Measurements from ENCODE around the gene SMIM9. TPM values are rescaled to one million over a fixed set of nuclear protein-coding genes. Genes with fewer than 3 reads are reported as not detected.
A peak's percentile ranks its signal among the peaks of the same experiment; 100 is the strongest.

SMIM9 gene
- total and polyA plus RNA-seq, 8 donors = not detected

- no peaks in the 10 kb centered on the region for H3K36me3 ChIP-seq
- WGBS, 5 donors = 63 to 82% (median 77%) methylated on average over 2 of the region's 2 CpGs
- intact Hi-C loops (cut with DNase I; ENCODE audit: low total_unique reads) = no loop called here
- H3K27ac ChIP-seq = no peak overlapping the region
- no peaks in the 10 kb centered on the region for H3K4me1 ChIP-seq
- H3K27me3 ChIP-seq = no peaks in the 10 kb centered on the region
- peaks cover 0 to under 1% (median 0%) of the 10 kb centered on the region in 4 donors for H3K9me3 ChIP-seq
- H3K4me3 ChIP-seq = no peak overlapping the region
- TF ChIP-seq POLR2AphosphoS5 (IDR thresholded peaks at IDR 0.05) (no peak), POLR2A (IDR thresholded peaks at IDR 0.05) (no peak), CTCF (IDR thresholded peaks at IDR 0.05) (no peak), EP300 (IDR thresholded peaks at IDR 0.05) (no peak)
- no peak for DNase-seq
These were observed 21.9 kb downstream of the SMIM9 start for GRCh38 chrX:154812341-154813101.

DNA sequence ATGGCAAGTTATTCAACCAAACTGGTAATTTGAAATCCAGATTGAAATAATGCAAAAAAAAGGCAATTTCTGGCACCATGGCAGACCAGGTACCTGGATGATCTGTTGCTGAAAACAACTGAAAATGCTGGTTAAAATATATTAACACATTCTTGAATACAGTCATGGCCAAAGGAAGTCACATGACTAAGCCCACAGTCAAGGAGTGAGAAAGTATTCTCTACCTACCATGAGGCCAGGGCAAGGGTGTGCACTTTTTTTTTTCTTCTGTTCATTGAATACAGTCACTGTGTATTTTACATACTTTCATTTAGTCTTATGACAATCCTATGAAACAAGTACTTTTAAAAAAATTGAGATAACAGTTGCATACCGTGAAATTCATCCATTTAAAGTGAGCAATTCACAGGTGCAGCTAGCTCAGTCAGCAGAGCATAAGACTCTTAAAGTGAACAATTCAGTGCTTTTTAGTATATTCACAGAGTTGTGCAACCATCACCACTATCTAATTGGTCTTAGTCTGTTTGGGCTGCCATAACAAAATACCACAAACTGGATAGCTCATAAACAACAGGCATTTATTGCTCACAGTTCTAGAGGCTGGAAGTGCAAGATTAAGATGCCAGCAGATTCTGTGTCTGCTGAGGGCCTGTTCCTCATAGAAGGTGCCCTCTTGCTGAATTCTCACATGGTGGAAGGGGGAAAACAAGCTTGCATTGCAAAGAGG lies 24.4 kb downstream of the SMIM9 start:
- peaks cover 0 to 5% (median 0%) of the 10 kb centered on the region in 4 donors for H3K4me1 ChIP-seq
- WGBS, 5 donors = 63 to 91% (median 82%) methylated on average over 1 of the region's 1 CpG
- no peak for DNase-seq
- no peaks in the 10 kb centered on the region for H3K36me3 ChIP-seq
- no peak overlapping the region for H3K27ac ChIP-seq
- H3K27me3 ChIP-seq = peaks cover 0 to 1% (median 0%) of the 10 kb centered on the region in 3 donors
- intact Hi-C loops (cut with DNase I; ENCODE audit: low total_unique reads) = no loop called here
- H3K9me3 ChIP-seq = peaks cover 0 to 11% (median 4%) of the 10 kb centered on the region in 4 donors
- no peak overlapping the region for H3K4me3 ChIP-seq
- TF ChIP-seq POLR2AphosphoS5 (IDR thresholded peaks at IDR 0.05) (no peak), EP300 (IDR thresholded peaks at IDR 0.05) (no peak)

DNA sequence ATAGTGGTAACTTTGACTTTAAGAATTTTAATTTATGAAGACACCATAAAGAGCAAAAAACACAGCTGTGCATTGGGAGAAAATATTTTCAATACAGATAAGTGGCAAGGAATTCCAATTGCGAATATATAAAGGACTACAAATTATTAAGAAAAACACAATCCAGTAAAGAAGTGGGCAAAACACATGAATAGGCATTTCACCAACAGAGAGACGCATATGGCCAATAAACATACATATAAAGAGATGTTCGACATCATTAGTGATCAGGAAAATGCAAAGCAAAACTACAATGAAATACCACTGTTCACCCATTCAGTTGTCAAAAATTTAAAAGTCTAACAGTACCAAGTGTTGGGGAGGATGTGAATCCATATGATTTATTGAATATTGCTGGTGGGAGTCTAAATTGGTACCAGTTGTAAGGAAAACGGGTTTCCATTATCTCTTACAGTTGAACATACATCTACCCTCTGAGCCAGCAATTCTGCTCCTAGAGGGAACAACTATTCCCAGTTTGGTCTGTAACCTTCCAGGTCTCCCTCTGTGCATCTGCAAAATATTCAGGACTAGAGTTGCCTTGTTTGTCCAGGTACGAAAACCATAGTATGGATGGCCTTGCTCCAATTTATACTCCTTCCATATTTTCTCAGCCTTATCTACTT lies 27.5 kb downstream of the SMIM9 start:
- 81 to 96% (median 94%) methylated on average over 5 of the region's 5 CpGs for WGBS, 5 donors
- no peak overlapping the region for H3K4me3 ChIP-seq
- intact Hi-C loops (cut with DNase I; ENCODE audit: low total_unique reads) = no loop called here

DNA sequence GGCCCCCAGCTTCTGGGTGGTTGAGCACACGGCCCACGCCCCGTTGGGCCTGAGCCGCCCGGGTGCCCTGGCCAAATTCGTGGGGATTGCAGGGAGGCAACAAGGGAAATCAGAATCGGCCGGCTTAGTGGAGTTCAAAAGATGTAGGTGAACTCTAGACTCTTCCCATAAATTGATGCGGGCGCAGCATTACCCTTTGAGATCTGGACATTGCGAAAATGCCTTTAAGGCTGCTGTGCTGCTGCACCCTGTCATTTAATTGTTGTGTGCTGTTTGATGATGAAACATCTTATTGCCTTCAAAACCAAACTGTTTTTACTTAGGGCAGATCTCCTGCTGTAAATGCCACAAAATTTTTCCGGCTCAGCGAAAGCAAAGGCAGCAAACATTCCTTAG lies 28.8 kb downstream of the SMIM9 start:
- Histone ChIP-seq H3K36me3 (no peaks in the 10 kb centered on the region), H3K27me3 (peaks cover 0 to 9% (median 0%) of the 10 kb centered on the region in 3 donors), H3K4me1 (peaks cover 0 to 18% (median 4%) of the 10 kb centered on the region in 4 donors), H3K9me3 (peaks cover 0 to 11% (median 4%) of the 10 kb centered on the region in 4 donors), H3K27ac (peak overlapping the region in 4 of 5 donors; percentile 61 to 80 (median 70)), H3K4me3 (peak overlapping the region; percentile 54 to 67 (median 63))
- TF ChIP-seq POLR2AphosphoS5 (IDR thresholded peaks at IDR 0.05) (no peak), CTCF (IDR thresholded peaks at IDR 0.05) (no peak), POLR2A (IDR thresholded peaks at IDR 0.05) (no peak), EP300 (IDR thresholded peaks at IDR 0.05) (no peak)
- intact Hi-C loops (cut with DNase I; ENCODE audit: low total_unique reads) = no loop called here
- whole genome bisulfite sequencing, 5 donors = 5 to 46% (median 21%) methylated on average over 7 to 13 of the region's 13 CpGs
- no peak for DNase-seq

More for the DNA sequence above, 27.5 kb downstream of the SMIM9 start:
- TF ChIP-seq POLR2AphosphoS5 (IDR thresholded peaks at IDR 0.05) (no peak), EP300 (IDR thresholded peaks at IDR 0.05) (no peak), POLR2A (IDR thresholded peaks at IDR 0.05) (no peak), CTCF (IDR thresholded peaks at IDR 0.05) (no peak)
- peaks cover 0 to 18% (median 4%) of the 10 kb centered on the region in 4 donors for H3K4me1 ChIP-seq
- no peak overlapping the region for H3K27ac ChIP-seq
- no peaks in the 10 kb centered on the region for H3K36me3 ChIP-seq
- peaks cover 0 to 9% (median 0%) of the 10 kb centered on the region in 3 donors for H3K27me3 ChIP-seq
- no peak for DNase-seq
- H3K9me3 ChIP-seq = peaks cover 0 to 11% (median 4%) of the 10 kb centered on the region in 4 donors

Measured in stomach (tissue), 9 donors.